NCI-H446 treated with DMSO at 0.1 percent for 48 hours (cell line): ENCODE data around the gene USP32.

Experiments
- DNase-seq: peaks from one replicate; lab custom pipeline; 2025; lab: John Stamatoyannopoulos, UW

USP32 gene

GRCh38 chr17:60129164-60129563 lies 262.8 kb downstream of the USP32 start:
- DNase-seq: no peak
